DLD1 (cell line): ENCODE data around the gene RARB.

Source experiments
- in situ Hi-C: cut with HindIII; loops from 2 replicates; pipeline ENCODE4 v1.10.0; 2017; ENCODE audit warnings: low sequenced_read_pairs

The RARB gene

GRCh38 chr3:25589104-25589782, 161.2 kb downstream of the RARB start:
- in situ Hi-C loops: no loop called here

GRCh38 chr3:25589783-25590258, 161.8 kb downstream of the RARB start:
- in situ Hi-C loops: no loop called here

GRCh38 chr3:25592510-25592968, 164.5 kb downstream of the RARB start:
- in situ Hi-C loops: no loop called here

- in situ Hi-C loops: no loop called here
Observed at GRCh38 chr3:25593001-25593400, 164.9 kb downstream of the RARB start.

GRCh38 chr3:25594007-25594502, 166.0 kb downstream of the RARB start:
- in situ Hi-C loops: no loop called here

- in situ Hi-C loops: no loop called here
Observed at GRCh38 chr3:25597535-25598101, 169.6 kb downstream of the RARB start.

- in situ Hi-C loops: no loop called here
Observed at GRCh38 chr3:25603703-25604102, 175.6 kb downstream of the RARB start.

- in situ Hi-C loops: no loop called here
Observed at GRCh38 chr3:25604107-25604805, 176.2 kb downstream of the RARB start.

GRCh38 chr3:25610167-25610566, 182.1 kb downstream of the RARB start:
- in situ Hi-C loops: no loop called here

GRCh38 chr3:25610779-25611178, 182.7 kb downstream of the RARB start:
- in situ Hi-C loops: no loop called here

- in situ Hi-C loops: no loop called here
Observed at GRCh38 chr3:25611193-25611592, 183.1 kb downstream of the RARB start.

GRCh38 chr3:25618028-25618427, 190.0 kb downstream of the RARB start:
- in situ Hi-C loops: no loop called here

GRCh38 chr3:25619382-25619781, 191.3 kb downstream of the RARB start:
- in situ Hi-C loops: no loop called here

GRCh38 chr3:25620493-25620892, 192.4 kb downstream of the RARB start:
- in situ Hi-C loops: no loop called here

GRCh38 chr3:25621087-25621486, 193.0 kb downstream of the RARB start:
- in situ Hi-C loops: no loop called here

- in situ Hi-C loops: no loop called here
Observed at GRCh38 chr3:25631989-25632388, 203.9 kb downstream of the RARB start.

- in situ Hi-C loops: no loop called here
Observed at GRCh38 chr3:25633919-25634318, 205.9 kb downstream of the RARB start.

GRCh38 chr3:25635038-25635437, 207.0 kb downstream of the RARB start:
- in situ Hi-C loops: no loop called here
